Mucosa of descending colon (tissue), 3 donors: ENCODE measurements around the gene HIP1R. TPM values are rescaled to one million over a fixed set of nuclear protein-coding genes. Genes with fewer than 3 reads are reported as not detected.
A peak's percentile ranks its signal among the peaks of the same experiment; 100 is the strongest.

Experiments
- ATAC-seq: fragments of 200-7000 bp; cut with Tn5 transposase; one replicate; pipeline ENCODE4 v1.9.1; 2020; ENCODE audit warnings: mild to moderate bottlenecking, moderate library complexity
- DNase-seq, 3 donors: peaks; one replicate each; pipeline ENCODE4 v3.0.0-alpha.2; 2020
- H3K36me3 ChIP-seq: fragments of 200-600 bp; one replicate; pipeline ENCODE4 v1.8.0; 2021; ENCODE audit warnings: low read depth, mild to moderate bottlenecking
- H3K4me1 ChIP-seq: fragments of 200-600 bp; one replicate; pipeline ENCODE4 v1.8.0; 2021; ENCODE audit warnings: low read depth, mild to moderate bottlenecking
- H3K4me3 ChIP-seq: fragments of 200-600 bp; one replicate; pipeline ENCODE4 v1.8.0; 2021; ENCODE audit warnings: mild to moderate bottlenecking
- H3K9me3 ChIP-seq: fragments of 200-600 bp; one replicate; pipeline ENCODE4 v1.8.0; 2021; ENCODE audit warnings: mild to moderate bottlenecking
- CTCF ChIP-seq: fragments of 200-600 bp; IDR thresholded peaks from one replicate; pipeline ENCODE4 v1.8.0; 2022; ENCODE audit warnings: antibody characterized with exemption, mild to moderate bottlenecking
- intact Hi-C, 2 donors: fragments of 100-400 bp; cut with DNase I in 1 of 2; cut with micrococcal nuclease in 1 of 2; formaldehyde crosslinking; loops; one replicate each; pipeline versions ENCODE4 v1.11.0 to v1.11.1; 2022; cut with DNase I, micrococcal nuclease
- total RNA-seq, 3 donors: library from RNA; stranded (reverse); fragmentation: NEBNext Ultra II Directional in 2 of 3; extraction: Animal tissue kit (Norgen Biotek cat#: 25700) in 2 of 3; gene quantifications; one replicate each; pipeline versions ENCODE4 v1.2.1 to v1.2.4, GENCODE V29; 2021 to 2023
- donor health status: DM: no; HTN: no; CAD: no; lungs with moderate emphysema.
- donor health status: DM: no; HTN: no; CAD: no.
- donor health status: DM: no; HTN: yes; CAD: no.

The HIP1R gene
- total RNA-seq, 3 donors from 2014 or later = 37.8 to 76.5 (median 73.1) TPM

- Histone ChIP-seq H3K4me1 (peaks cover 13% of the 10 kb centered on the region), H3K36me3 (no peaks in the 10 kb centered on the region), H3K4me3 (no peak overlapping the region), H3K9me3 (no peaks in the 10 kb centered on the region)
- DNase-seq (peak in 1 of 3 donors; percentile 31), ATAC-seq (no peak)
- no peak for TF ChIP-seq CTCF
- intact Hi-C loops = no loop called here
These were observed 9.2 kb downstream of the HIP1R start for GRCh38 chr12:122844366-122844971.

DNA sequence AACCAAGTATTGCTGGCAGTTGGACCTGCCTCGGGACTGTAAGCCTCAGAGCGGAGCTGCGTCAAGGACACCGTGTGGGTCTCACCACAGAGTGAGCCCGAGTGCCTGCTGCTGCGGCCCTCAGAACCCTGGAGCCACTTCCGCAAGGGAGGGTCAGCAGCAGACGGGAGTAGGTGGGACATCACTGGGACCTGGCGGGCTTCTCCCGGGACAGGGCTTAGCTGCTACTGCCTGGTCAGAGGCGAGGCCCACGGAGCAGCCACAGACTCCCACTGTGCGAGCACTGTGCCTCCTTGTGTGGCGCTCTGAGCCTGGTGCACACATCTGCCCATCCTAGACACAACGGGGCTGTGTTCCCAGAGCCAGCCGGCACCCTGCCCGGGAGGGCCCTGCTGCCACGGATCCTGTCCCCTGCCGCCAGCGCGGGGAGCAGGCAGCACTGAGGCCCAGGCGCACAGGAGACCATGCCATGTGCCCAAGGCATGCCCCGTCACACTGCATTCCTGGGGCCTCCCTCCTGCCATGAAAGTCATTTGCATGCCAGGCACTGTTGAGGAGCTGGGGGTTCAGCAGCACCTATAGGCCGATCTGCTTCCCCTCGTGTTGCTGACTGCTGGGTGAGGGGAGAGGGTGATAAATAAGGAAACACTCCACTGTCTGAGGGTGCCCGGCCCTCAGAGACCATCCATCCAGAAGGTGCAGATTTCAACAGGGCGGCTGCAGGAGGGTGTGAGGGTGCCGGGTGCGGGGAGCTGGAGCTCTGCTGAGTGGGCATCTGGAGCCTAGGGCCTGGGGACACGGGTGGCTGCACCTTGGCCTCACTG, 10.0 kb downstream of the HIP1R start:
- Histone ChIP-seq H3K9me3 (no peaks in the 10 kb centered on the region), H3K36me3 (no peaks in the 10 kb centered on the region), H3K4me1 (peaks cover 5% of the 10 kb centered on the region), H3K4me3 (no peak overlapping the region)
- TF ChIP-seq CTCF = no peak
- peak in 1 of 3 donors; percentile 38 for DNase-seq
- no peak for ATAC-seq
- intact Hi-C loops = no loop called here

DNA sequence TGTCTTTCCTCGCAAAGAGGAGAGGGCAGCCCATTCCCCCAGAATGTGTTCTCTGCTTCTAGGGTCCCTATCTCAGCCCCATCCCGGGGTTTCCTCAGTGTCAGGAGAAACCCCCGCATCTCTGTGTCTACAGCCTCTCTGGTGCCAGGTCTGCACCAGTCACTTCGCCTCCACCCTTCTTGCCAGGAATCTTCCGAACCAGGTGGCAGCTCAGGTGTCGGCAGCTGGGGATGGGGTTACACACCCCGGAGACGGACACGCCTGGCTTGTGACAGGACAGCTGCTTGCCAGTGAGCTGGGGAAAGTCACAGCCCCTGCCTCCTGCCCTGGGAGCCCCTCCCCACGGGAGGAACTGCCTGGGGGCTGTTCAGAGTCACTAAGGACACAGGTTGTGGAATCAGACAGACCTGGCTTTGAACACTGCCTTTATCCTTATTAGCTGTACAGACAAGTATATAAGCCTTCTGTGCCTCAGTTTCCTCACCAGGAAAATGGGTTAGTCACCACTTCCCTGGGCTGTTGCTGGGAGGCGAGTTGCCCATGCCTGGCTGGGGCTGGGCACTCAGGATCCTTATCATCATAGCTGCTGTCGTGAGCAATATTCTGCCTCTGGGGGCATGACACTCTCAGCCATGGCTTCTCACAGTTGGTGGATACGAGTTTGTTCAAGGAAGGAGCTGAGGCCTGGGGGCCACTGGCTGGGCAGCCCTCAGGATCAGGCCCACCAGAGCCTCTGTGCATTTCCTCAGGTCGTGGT, 10.8 kb downstream of the HIP1R start:
- intact Hi-C loops = no loop called here
- Histone ChIP-seq H3K4me3 (no peak overlapping the region), H3K4me1 (no peaks in the 10 kb centered on the region), H3K9me3 (no peaks in the 10 kb centered on the region), H3K36me3 (no peaks in the 10 kb centered on the region)
- peak in 1 of 3 donors; percentile 34 for DNase-seq
- TF ChIP-seq CTCF = no peak
- no peak for ATAC-seq

- Histone ChIP-seq H3K4me3 (no peak overlapping the region), H3K4me1 (no peaks in the 10 kb centered on the region), H3K9me3 (no peaks in the 10 kb centered on the region), H3K36me3 (no peaks in the 10 kb centered on the region)
- intact Hi-C loops = no loop called here
- peak in 1 of 3 donors; percentile 31 for DNase-seq
- no peak for TF ChIP-seq CTCF
- no peak for ATAC-seq
These were observed 11.6 kb downstream of the HIP1R start for GRCh38 chr12:122846622-122847515.

GRCh38 chr12:122847516-122847836, 12.2 kb downstream of the HIP1R start:
- ATAC-seq = no peak

More at GRCh38 chr12:122847516-122847836, 12.2 kb downstream of the HIP1R start:
- intact Hi-C loops = no loop called here
- no peaks in the 10 kb centered on the region for H3K36me3 ChIP-seq
- DNase-seq = no peak
- no peak for TF ChIP-seq CTCF
- H3K4me1 ChIP-seq = no peaks in the 10 kb centered on the region
- H3K4me3 ChIP-seq = no peak overlapping the region
- H3K9me3 ChIP-seq = no peaks in the 10 kb centered on the region
